ENCODE measurements around the gene ATP2B2.

Gene ATP2B2

DNA sequence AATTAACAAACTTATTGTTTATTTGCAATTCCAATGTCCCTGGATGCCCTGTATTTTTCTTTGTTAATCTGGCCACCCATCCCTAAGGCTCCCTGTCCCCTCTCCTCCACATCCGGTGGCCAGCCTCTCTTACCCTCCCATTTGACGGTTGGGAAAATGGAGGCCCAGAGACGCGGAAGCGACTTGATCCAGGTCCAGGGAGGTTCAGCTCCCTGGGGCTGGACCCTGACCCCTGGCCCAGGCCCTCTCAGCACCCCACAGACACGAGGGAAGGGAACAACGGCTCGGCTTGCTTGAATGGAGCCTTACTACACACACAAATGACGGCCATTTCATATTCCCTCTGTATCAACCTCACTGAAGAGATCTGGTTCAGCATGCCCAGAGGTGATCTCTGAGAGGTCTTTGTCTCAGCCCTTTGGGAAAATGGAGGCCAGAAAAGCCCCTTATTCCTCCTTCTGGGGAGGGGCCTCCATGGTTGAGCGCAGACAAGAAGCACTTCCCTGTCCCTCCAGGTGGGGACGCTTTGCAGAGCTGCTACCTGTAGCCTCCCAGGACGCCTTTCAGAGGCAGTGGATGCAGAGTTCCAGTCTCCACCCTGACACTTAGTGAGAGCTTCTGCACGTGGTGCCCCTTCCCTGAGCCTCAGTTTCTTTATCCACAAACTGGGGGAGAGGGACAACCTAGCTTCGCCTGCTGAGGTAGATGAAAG, 82.1 kb downstream of the ATP2B2 start:
- DNase-seq, result no peak

DNA sequence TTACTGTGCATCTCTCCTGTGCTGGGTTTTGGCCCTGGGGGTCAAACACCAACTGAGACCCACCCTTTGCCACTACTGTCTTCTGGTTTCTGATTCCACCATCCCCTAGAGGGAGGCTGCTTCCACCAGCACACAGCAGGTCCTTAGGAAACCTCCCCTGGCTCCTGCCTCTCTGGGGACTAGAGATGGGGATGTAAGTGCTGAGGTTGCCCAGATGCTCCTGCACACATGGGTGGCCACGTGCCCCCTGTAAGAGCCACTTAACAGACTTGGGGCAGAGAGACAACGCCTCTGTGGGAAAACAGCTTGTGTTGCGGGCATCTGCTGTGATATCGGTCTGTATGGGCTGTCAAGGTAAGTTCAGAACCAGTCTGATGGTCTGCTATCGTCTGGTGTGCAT, 83.4 kb downstream of the ATP2B2 start:
- DNase-seq, result no peak

DNA sequence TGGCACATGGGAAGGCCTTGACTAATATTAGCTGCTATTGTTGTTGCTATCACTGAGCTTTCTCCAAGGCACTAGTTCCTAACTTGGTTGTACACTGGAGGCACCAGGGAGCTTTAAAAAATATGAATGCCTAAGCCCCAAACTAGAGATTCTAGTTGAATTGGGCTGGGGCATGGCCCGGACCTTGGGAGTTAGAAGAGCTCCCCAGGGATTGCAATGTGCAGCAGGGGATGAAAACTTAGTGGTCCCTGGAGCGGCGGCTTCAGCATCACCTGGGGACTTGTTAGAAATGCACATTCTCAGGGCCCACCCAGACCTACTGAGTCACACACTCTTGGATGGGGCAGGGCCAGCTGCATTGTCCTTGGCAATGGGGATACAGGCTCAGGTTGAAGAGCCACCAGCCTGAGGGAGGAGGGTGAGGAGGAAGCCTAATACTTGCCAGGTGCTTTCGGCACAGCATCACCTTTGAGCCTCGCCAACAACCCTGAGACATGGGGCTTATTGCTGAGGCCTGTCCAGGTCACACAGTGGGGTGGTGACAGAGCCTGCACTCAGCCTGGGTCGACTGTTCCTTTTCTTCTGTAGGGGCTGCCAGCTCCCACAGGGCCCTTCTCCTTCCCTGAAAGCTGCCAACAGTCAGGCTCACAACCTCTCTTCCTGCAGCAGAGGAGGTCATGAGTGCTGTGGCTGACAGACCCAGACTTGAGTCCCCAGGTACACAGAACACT, 84.5 kb downstream of the ATP2B2 start:
- no peak for DNase-seq

DNA sequence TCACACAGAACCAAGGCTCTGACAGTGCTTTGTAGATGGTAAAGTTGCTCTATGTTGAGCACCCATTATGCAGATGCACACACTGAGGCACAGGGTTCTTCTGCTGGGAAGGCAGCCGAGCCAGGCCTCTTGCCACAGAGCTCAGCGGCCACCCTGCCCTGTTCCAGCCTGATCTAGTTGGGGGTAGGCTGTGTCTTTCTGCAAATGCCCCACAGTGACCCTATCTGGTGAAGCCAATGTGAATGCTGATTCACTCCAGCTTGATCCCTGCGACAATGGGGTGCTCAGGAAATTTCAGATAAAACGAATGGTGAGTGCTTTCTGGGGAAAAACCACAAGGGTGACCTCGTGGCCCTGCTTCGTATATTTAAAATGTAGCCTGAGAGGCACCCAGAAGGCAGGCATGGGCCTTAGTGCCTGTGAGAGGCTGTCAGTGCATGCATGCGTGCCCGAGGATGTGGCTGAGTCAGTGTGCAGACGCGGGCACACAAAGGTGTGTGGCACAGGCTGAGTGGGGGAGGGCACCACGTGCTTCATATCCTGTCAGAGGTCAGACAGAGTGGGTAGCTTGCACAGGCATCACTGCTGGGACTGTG, 85.7 kb downstream of the ATP2B2 start:
- peak; percentile 30 for DNase-seq

DNA sequence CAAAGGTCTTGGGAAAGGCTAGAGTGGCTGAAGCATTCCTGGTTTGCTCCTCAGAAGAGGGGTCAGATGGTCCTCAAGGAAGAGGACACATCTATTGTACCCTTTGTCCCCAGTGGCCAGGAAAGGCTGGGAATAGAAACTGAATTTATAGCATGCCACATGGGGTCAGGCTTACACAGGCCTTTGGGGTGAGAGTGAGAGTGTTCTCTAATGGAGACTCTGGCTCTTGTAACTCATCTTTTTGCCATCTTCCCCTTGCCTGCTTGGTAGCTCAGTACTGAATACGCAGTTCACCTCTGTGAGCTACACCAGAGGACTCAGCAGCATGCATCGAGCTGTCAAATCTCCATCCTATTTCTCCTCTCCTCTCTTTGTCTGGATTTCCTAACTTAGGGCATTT, 87.5 kb downstream of the ATP2B2 start:
- DNase-seq, result peak; percentile 64

DNA sequence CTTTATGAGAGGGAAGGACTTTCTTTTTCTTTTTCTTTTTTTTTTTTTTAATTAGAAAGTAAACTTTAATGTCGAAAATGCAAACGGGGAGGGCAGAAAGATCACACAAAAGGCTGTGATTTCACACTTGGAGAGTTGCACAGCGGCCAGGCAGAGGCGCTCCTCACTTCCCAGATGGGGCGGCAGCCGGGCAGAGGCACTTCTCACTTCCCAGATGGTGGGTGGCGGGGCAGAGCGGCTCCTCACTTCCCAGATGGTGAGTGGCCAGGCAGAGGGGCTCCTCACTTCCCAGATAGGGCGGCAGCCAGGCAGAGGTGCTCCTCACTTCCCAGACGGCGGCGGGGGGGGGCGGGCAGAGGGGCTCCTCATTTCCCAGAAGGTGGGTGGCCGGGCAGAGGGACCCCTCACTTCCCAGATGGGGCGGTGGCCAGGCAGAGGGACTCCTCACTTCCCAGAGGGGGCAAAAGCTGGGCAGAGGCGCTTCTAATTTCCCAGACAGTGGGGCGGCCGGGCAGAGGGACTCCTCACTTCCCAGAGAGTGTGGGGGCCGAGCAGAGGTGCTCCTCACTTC, 88.6 kb downstream of the ATP2B2 start:
- no peak for DNase-seq

DNA sequence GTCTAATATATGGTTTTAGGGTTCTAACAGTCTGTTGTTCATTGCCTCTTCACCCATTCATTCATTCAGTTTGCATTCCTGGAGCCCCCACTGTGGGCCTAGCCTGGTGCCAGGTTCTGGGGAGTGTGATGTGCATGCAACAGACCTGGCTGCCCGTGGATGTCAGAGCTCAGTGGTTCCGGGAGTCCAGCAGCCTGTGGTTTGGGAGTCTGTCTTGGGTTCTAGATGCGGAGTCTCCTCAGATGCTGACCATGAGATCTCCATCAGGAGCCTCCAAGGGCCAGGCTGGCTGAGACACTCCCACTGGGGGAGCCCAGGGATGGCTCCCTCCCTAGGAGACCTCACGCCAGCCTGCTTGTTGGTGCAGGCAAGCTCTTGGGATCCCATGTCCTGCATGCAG, 92.3 kb downstream of the ATP2B2 start:
- no peak for DNase-seq

DNA sequence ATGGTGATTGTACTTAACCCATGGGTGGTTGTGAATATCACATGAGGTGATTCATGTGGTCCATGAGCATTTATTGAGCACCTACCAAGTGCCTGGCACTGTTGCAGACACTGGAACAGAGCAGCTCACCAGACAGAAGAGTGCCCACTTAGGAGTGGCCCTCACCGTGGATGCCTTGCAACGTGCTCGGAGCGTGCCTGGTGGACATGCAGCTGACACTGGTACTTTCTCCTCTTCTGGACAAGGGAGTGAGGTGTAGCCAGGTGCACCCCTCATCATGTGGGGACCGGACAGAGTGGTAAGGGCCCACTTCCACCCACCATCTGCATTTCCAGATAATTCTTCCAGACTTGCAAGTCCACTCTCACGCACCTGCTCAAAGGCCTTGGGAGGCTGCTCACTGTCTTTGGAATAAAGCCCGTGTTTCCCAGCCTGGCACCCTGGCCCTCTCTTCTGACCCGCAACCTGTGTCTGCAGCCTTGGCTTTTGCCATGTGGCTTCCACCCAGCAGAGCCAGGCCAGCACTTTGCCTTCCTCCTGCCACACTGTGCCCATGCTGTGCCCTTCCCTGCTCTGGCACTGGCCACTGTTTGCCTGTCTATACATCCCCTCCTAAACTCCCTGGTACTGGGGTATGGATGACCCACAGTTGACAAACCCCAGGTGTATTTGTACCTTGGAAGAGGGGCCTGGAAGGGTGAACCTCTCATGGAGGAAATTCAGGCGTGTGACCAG, 93.6 kb downstream of the ATP2B2 start:
- DNase-seq, result no peak

DNA sequence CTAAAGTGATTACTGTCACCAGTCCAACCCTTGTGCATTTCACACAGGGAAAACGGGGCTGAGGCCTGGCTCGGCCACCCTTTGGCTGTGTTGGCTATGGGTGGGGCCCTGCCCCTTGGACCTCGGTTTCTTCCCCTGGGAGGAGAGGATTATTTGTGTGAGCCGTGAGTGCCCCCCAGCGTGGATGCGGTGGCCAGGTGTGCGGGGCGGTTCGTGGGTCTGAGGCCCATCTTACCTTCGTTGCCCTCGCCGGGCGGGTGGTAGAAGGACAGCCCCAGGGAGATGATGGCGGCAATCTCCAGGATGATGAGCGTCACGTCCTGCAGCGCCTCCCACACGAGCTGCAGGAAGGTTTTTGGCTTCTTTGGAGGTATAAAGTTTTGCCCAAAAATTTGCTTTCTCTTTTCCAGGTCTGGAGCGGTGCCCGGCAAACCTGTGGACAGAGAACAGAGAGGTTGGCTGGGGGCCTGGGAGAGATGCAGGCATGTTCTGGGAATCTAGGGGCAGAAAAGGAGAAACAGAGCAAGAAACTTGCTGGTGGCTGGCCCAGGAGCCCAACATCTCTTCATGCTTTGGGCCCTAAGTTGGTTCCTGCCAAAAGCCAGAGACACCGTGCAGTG, 94.9 kb downstream of the ATP2B2 start:
- DNase-seq, result no peak

DNA sequence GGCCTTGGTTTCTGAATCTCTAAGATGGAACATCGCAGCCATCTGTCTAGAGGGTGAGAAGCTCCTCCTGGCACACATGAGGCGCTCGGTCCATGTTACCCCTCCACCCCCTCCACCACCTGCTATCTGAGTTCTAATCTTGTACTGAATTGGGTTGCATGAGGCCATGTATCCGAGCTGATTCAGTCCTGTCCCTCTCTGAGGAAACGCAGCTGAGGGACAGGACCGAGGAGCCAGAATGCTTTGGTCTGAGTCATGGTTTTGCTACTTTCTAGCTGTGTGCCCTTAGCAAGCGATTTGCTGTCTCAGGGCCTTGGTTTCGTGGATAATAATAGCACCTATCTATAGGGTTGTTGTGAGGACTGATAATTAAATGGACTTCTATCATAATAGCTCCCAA, 96.7 kb downstream of the ATP2B2 start:
- no peak for DNase-seq

DNA sequence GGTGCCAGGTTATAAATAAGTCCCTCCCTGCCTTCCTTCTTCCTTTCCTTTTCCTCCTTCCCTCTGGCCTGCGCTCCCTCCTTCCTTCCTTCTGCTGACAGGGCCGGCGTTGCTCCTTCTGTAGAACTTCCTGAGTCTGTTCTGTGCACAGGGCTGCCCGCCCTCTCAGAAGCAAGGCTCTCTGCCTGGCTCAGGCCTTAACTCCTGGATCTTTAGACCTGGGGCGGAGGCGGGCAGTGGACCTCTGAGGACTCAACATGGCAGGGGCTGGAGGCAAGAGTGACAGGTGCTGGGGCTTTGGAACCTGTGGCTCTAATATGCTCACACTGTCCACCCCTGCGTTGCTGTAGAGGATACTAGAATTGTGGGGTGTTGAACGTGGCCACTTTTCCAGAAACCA, 98.0 kb downstream of the ATP2B2 start:
- DNase-seq, result no peak

DNA sequence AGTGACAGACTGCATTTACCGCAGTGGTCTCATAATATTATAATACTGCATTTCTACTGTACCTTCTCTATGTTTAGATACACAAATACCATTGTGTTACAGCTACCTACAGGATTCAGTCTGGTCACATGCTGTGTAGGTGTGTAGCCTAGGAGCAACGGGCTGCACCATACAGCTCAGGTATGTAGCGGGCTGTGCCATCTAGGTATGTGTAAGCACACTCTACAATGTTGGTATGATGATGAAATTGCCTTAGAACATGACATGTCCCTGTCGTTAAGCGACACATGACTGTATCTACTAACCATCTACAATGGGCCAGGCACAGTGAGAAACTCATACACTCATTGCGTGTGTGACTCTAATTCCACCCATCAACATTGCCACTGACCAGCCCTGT, 99.0 kb downstream of the ATP2B2 start:
- no peak for DNase-seq

DNA sequence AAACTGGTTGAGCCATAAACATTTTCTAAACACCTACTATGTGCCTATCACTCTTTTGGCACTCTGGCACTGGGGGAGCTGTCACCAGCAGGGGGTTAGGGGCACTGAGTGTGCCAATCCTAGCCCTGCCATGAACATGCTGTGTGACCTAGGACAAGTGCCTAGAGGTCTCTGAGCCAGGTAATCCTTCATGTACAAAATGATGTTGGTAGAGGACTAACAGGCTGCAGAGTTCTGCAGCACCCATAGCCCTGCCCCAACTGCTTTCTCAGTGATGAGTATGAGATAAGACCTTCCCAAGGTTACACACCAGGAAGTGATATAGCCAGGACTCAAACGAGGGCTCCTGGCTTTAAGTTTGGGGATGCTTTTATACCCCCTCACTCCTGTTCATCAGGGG, 99.6 kb downstream of the ATP2B2 start:
- DNase-seq, result no peak

DNA sequence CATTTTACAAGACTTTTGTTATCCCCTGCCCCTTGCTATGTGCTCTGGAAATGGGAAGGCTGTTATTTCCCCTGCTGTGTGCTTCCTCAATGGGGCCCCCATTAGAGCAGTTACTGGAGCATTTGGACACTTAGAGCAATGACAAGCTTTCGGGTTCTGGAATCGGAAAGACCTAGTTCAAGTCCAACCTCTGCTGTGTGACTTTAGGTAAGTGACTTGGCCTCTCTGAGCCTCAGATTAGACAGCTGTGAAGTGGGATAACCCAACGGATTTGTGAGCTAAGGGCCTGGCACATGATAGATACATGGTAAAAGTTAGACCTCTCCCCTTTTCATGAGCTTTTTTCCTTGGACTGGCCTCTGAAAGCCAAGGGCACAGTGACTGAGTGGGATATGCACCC, 100.5 kb downstream of the ATP2B2 start:
- DNase-seq, result no peak

DNA sequence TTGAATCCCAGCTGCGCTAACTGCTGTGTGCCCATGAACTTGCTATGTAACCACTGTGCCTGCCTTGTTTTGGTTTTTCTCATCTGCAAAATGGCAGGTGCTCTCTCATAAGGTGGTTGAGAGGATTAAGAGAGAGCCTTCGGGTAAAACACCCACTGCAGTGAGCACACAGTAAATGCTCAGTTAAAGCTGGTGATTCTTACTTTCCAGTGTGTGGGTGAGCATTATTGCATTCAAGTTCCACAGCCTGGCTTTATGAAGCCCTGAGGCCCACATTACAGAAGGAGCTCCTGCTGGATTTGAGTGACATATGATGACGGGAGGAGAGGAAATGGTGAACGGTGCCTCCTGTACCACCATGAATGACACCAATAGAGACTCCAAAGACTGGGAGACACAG, 101.0 kb downstream of the ATP2B2 start:
- no peak for DNase-seq

DNA sequence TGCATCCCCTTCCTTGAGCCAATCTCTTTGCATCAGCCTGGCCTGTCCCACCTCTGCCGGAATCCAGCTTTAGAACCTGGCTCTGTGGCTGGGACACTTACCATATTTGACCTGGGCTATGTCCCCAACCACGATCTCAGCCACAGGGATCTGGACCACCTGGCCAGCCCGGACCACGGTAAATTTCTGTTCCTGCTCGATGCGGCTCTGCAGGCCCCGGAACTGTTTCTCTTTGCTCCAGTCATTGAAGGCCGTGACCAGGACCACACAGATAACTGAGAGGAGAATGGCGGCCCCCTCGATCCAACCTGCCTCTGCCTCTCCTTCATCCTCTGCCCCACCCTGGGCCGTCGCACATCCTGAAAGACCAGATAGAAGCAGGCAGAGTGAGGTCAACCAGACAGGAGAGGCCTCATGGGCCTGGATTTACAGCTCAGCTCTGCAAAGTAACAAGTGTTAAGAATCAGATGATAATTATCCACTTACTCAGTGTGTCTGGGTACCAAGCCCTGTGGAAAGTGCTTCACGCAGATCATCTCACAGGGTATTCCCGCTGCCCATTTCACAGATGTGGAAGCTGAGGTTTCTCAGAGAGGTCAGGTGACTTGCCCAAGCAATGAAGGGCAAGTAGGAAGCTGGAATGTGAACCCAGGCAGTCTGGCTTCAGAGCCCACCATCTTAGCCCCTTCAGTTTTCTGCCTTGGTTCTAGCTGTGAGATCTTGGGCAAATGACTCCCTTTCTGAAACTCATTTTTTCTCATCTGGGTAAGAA, 103.2 kb downstream of the ATP2B2 start:
- no peak for DNase-seq

DNA sequence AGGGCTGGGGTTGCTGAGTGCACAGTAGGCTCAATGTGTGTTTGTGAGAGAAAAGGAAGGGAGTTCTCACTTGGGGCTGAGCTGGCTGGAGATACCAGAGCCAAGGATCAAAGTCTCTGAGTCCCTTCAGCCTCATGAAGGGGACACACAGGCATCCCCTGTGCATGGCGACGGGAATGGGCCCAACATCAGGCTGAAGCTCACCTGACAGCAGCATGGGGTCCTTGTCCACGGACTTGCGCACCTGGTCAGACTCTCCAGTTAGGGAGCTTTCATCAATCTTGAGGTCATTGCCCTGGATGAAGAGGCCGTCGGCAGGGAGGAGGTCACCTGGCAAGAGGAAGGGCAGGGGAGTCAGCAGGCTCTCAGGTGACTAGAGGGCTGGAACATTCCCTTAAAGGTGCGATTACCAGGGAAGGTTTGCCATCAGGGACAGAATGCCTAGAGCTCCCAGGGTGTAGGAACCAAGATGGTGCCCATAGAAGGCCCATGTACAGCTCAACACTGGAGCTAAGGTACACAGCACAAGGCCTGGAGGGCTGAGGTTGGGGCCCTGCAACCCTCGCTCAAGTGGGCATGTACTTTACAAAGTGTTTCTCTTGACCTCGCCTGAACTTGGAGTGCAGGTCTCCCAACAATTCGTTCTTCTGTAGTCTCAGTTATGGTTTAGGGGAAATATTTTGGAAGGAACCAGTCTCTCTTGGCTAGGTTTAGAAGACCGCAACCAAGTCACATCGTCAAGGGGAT, 104.5 kb downstream of the ATP2B2 start:
- DNase-seq, result no peak

DNA sequence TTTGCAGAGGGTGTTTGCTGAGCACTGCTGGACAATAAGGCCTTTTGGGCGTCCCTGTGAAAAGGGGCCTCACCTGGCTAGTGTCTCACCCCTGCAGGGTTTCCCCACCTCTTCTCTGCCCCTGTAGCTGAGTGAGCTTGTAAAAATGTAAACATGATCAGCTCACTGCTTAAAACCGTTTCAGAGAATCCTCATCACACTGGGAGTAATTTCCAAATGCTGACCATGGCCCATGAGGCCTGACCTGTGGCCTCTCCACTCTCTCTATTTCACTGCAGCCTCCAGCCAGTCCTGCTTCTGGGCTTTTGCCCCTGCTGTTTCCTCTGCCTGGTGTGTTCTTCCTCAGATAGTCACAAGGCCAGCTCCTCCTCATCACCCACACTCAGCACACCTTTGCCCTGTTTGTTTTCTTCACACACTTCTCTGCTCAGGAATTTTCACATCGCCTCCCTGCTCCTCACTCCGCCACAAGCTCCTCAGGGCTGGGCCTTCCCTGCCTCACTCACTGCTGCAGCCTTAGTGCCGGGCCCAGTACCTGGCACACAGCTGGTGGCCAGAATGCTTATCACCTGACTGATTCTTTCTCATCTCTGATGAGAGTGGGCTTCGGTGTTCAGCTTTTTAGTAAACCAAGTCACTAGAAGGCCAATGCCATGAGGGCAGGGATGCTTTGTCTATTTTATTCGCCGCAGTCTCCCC, 105.2 kb downstream of the ATP2B2 start:
- no peak for DNase-seq

DNA sequence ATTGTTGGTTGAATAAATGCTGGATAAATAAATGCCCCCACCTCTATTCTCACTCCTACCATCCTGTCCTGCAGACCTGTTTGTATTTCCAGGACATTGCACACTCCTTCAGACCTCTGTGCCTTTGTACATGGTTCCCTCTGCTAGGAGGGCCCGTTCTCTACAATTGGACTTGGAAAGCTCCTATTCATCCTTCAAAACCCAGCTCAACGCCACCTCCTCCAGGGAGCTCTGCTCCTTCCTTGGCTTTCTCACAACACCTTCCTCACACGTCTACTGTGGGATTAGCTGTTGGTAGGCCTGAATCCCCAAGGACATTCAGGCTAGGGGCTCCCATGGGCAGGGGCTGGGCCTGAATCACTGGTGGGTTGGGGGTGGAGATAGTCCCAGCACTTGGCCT, 105.8 kb downstream of the ATP2B2 start:
- DNase-seq, result no peak

DNA sequence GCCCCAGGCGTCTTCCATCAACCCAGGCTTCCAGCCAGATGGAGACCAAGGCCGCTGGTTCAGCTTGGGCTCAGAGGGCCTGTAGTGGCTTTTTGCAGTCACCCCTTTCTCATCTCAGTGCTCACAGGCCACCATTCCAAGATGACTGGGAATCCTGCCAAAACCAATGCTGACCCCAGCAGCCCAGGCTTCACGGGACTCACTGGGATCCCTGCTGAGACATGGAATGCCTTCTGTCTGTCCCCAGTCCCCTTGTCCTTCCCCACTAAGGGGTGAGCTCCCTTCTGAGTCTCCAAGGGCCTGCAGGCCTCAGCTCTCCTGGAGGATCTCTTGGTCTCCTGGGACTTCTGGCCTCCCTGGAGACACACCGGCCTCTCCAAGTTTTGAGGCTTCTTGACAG, 107.0 kb downstream of the ATP2B2 start:
- no peak for DNase-seq

DNA sequence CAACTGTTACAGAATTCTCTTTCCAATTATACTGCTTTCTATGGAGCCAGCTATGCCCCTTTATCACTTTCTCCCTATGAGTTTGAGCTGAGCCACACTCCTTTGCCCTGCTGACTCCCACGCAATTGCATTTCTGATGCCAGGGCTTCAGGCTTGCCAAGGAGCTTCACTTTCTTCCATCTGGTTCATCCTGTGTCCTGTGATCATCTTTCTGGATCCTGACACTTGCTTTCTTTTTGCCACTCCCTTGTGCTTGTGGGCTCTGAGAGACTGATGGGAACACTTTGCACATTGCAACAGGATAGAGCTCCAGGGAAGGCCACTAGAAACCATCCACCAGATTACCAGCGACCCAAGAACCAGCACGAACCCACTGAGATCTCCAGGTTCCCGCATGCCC, 107.5 kb downstream of the ATP2B2 start:
- DNase-seq, result no peak
